ENCODE results near the gene ZNF322.
A peak's percentile ranks its signal among the peaks of the same experiment; 100 is the strongest.
"Not testable (repeated sequence)": the region's sequence is repeated elsewhere in the genome, so short reads cannot be mapped to it uniquely, and the experiment has no call there.

Gene ZNF322, protein sequence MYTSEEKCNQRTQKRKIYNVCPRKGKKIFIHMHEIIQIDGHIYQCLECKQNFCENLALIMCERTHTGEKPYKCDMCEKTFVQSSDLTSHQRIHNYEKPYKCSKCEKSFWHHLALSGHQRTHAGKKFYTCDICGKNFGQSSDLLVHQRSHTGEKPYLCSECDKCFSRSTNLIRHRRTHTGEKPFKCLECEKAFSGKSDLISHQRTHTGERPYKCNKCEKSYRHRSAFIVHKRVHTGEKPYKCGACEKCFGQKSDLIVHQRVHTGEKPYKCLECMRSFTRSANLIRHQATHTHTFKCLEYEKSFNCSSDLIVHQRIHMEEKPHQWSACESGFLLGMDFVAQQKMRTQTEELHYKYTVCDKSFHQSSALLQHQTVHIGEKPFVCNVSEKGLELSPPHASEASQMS

GRCh38 chr6:26659042-26659999 lies at the start of gene ZNF322:
Gene ZNF322, minus strand, starts transcription at chr6:26659746. Its CDS starts 21,193 bp downstream, at chr6:26638553.
- peak; percentile 97 for DNase-seq (ENCODE audit: low spot score)

DNA sequence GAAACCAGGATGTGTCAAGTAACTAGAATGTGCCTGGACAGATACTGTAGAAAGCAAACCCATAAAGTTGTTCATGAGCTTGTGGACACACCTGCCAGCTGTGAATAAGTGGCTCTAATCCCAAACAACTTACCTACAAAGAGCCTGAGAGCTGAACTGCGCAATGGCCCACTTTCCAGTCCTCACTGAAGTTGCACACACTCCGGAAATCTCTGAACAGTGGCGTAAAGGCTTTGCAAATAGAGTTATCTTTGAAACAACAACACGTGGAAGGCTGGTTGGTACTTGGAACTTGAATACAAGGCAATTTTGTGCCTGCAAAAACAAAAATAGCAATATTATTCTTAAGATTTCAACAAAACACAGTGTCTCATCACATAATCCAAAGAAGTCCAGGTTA lies 46.2 kb upstream of the ZNF322 start:
- not testable (repeated sequence) for DNase-seq (ENCODE audit: low spot score)

GRCh38 chr6:26705352-26705751 lies 45.8 kb upstream of the ZNF322 start:
- not testable (repeated sequence) for DNase-seq (ENCODE audit: low spot score)

GRCh38 chr6:26701023-26701747 lies 41.6 kb upstream of the ZNF322 start:
- DNase-seq (ENCODE audit: low spot score): not testable (repeated sequence)

GRCh38 chr6:26697496-26697895 lies 38.0 kb upstream of the ZNF322 start:
- not testable (repeated sequence) for DNase-seq (ENCODE audit: low spot score)

- DNase-seq (ENCODE audit: low spot score): not testable (repeated sequence)
These were observed 29.9 kb upstream of the ZNF322 start for GRCh38 chr6:26689324-26689947.

DNA sequence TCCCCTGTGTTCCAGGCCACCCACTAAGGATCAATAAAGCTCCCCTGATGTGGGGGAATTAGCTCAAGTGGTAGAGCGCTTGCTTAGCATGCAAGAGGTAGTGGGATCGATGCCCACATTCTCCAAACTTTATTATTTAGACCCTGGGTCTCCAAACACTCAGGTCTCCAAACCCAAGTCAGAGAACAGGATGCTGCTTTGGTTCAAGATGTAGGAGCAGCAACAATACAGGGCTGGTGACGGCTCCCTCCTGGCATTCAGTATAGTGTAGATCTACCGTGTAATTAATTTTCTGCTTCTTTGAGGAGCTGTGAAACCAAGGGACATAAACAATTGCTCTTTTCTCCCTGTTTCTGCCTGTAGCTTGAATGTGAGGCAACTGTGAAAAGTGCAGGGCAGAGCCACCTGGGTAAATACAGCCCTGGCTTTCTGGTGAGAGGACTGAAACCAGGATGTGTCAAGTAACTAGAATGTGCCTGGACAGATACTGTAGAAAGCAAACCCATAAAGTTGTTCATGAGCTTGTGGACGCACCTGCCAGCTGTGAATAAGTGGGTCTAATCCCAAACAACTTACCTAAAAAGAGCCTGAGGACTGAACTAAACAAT lies 23.0 kb upstream of the ZNF322 start:
- not testable (repeated sequence) for DNase-seq (ENCODE audit: low spot score)

DNA sequence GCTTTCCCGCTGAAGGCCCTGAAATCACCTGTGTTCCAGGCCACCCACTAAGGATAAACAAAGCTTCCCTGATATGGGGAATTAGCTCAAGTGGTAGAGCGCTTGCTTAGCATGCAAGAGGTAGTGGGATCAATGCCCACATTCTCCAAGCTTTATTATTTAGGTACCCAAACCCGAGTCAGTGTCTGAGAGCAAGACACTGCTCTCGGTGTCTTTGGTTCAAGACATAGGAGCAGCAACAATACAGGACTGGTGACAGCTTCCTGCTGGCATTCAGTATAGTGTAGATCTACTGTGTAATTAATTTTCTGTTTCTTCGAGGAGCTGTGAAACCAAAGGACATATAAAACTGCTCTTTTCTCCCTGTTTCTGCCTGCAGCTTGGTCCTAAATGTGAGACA lies 13.7 kb upstream of the ZNF322 start:
- not testable (repeated sequence) for DNase-seq (ENCODE audit: low spot score)

- not testable (repeated sequence) for DNase-seq (ENCODE audit: low spot score)
These were observed 11.0 kb upstream of the ZNF322 start for GRCh38 chr6:26670558-26670957.

- not testable (repeated sequence) for DNase-seq (ENCODE audit: low spot score)
These were observed 10.5 kb upstream of the ZNF322 start for GRCh38 chr6:26670003-26670402.

- no peak for DNase-seq (ENCODE audit: low spot score)
These were observed 435 bp upstream of the ZNF322 start for GRCh38 chr6:26660000-26660361.

DNA sequence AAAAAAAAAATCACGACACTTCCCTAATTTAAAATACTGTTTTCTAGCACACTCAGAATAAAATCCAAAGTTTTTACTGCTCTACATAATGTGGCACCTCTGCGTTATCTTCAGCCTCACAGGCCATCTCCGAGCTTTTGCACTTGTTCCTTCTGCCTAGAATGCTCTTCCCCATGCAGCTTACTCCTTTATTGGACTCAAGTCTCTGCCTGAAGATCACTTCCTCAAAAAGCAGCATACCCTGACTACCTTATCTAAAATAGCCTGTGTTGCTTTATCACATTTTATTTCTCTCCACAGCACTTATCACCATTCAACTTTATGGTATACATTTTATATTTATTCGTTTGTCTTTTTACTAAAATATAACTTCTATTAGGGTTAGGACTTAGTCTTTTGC lies 2.3 kb downstream of the ZNF322 start:
- DNase-seq (ENCODE audit: low spot score): no peak

- DNase-seq (ENCODE audit: low spot score): no peak
These were observed 6.5 kb downstream of the ZNF322 start for GRCh38 chr6:26653007-26653406.

DNA sequence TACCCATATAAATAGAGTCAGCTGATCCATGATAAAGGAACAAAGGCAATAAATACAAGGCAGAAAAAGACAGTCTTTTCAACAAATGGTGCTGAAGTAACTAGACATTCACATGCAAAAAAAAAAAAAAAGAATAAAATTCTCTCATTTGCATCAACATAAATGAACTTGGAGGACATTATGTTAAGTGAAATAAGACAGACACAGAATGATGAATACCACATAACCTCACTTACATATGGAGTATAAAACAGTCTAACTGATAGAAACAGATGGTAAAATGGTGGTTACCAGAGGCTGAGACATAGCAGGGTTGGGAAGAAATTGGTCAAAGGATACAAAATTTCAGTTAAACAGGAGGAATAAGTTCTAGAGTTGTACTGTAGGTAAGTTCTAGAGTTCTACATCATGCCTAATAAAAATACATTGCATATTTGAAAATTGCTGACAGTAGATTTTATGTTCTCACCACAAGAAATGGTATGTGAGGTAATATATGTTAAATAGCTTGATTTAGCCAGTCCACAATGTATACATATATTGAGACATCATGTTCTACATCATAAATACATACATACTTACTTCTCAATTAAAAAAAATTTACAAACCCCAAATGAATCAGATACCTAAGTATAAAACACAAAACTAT lies 8.3 kb downstream of the ZNF322 start:
- no peak for DNase-seq (ENCODE audit: low spot score)

DNA sequence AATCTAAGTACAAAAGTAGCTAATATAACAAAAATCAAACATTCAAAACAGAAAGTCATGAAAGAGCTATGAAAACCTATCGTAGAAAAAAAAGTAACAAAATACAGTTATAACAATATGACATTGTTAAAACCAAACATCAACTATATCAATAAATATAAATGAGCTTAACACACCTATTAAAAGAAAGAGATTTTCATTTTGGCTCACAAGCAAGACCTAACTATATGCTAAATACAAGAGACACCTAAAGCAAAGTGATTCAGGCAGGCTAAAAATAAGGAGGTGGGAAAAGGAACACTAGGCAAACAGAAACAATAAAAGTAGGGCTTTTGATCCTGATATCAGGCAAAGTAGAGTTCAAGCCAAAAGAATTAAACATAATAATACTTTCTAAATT lies 13.5 kb downstream of the ZNF322 start:
- DNase-seq (ENCODE audit: low spot score): no peak

- DNase-seq (ENCODE audit: low spot score): no peak
These were observed 18.7 kb downstream of the ZNF322 start for GRCh38 chr6:26640806-26641205.

GRCh38 chr6:26629359-26629758 lies 30.2 kb downstream of the ZNF322 start:
- no peak for DNase-seq (ENCODE audit: low spot score)

DNA sequence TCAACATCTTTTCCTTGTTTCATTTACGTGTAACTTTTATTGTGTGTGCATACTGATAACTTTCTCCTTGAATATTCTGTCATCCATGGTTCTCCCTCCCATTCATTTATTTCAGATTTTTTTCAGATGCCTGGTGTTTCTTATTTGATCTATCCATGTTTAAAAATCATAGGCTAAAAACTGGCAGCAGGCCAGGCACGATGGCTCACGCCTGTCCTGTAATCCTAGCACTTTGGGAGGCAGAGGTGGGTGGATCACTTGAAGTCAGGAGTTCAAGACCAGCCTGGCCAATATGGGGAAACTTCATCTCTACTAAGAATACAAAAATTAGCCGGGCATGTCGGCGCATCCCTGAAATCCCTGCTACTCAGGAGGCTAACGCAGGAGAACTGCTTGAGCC lies 31.7 kb downstream of the ZNF322 start:
- no peak for DNase-seq (ENCODE audit: low spot score)

GRCh38 chr6:26624557-26624956 lies 35.0 kb downstream of the ZNF322 start:
- no peak for DNase-seq (ENCODE audit: low spot score)

- DNase-seq (ENCODE audit: low spot score): no peak
These were observed 36.1 kb downstream of the ZNF322 start for GRCh38 chr6:26623339-26623859.

All from left forelimb (tissue), 1 donor.